IPS-15b (cell line): Measurements from ENCODE around the gene SNAI3.

Experiments used
- H3K27me3 ChIP-seq: one replicate; pipeline ENCODE4 v1.6.1; 2013; ENCODE audit warnings: low read length; ENCODE audit not compliant: control insufficient read depth, insufficient read depth
- H3K36me3 ChIP-seq: one replicate; pipeline ENCODE4 v1.6.1; 2013; ENCODE audit warnings: low read length; ENCODE audit not compliant: control insufficient read depth, insufficient read depth
- H3K4me1 ChIP-seq: one replicate; pipeline ENCODE4 v1.6.1; 2013; ENCODE audit warnings: mild to moderate bottlenecking, low read length; ENCODE audit not compliant: control insufficient read depth, insufficient read depth
- H3K4me3 ChIP-seq: one replicate; pipeline ENCODE4 v1.5.1; 2013; ENCODE audit warnings: low read depth, low read length
- H3K9ac ChIP-seq: one replicate; pipeline ENCODE4 v1.6.1; 2013; ENCODE audit warnings: low read depth, mild to moderate bottlenecking, low read length
- H3K9me3 ChIP-seq: one replicate; pipeline ENCODE4 v1.6.1; 2013; ENCODE audit warnings: mild to moderate bottlenecking, low read length; ENCODE audit not compliant: control insufficient read depth, insufficient read depth

SNAI3 gene

DNA sequence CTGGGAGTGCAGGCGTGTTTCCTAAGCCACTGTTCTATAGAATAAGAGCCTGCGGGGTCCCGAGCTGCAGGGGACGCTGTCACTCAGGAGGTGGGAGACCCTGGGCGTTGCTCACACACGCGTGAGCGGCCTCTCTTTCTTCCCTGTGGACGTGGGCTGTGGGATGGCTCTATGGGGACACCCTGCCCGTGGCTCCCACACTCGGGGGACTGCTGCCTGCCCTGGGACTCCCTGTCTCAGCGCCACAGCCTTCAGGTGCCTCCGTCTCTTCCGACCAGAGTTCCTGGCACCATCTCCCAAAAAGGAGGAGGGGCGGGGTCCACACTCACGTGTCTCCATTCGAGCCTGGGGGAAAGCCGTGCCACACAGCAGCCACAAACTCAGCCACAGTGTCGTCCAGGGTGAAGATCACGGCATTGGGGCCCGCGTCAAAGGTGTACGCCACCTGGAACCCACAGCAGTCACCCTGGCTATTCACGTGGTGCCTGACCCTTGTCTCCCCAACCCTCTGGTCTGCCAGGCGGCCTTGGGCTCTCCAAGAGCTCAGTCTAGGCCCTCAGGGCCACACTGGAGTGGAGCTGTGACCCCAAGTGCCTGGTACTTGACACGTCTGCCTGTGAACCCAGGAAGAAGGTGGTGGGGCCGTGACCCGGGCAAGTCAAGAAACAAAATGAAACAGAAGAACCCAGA is 31.8 kb downstream of the SNAI3 start:
- H3K9me3 ChIP-seq, result no peaks in the 10 kb centered on the region
- H3K4me3 ChIP-seq, result no peak overlapping the region
- no peaks in the 10 kb centered on the region for H3K27me3 ChIP-seq
- H3K4me1 ChIP-seq, result peaks cover 4% of the 10 kb centered on the region
- peaks cover 31% of the 10 kb centered on the region for H3K36me3 ChIP-seq
- no peak overlapping the region for H3K9ac ChIP-seq

DNA sequence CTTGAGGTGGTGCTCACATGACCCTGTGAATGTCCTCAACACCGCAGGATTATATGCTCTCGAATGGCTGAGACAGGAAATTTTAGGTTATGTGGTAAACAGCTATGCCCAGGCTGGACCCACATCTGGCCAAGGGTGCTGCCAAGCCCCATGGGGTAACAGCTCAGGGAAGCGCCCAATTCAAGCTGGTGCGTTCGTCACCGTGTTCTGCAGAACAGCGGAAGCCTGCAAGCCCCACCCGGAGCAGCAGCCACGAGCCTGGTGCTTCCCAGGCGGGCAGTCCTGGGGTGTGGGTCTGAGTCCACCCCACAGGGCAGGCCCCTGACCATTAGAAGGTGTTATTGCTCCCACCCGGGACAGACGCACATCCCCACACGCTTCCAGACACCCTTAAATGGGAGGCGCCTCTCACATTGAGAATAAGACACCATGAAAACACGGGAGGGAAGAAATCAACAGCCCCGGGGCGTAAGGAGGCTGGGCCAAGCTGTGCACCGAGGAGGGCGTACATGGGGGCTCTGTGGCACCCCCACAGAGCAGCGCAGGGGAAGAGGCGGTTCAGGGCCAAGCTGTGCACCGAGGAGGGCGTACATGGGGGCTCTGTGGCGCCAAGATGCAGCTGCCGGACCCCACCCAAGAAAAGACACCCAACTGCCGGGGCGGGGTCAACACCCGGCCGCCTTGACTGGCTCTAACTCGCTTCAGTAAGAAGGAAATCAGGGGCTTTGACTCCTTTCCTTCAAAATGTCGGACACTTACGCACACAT is 32.5 kb downstream of the SNAI3 start:
- Histone ChIP-seq H3K36me3 (peaks cover 31% of the 10 kb centered on the region), H3K4me3 (no peak overlapping the region), H3K9ac (no peak overlapping the region), H3K27me3 (no peaks in the 10 kb centered on the region), H3K9me3 (no peaks in the 10 kb centered on the region), H3K4me1 (peaks cover 4% of the 10 kb centered on the region)

DNA sequence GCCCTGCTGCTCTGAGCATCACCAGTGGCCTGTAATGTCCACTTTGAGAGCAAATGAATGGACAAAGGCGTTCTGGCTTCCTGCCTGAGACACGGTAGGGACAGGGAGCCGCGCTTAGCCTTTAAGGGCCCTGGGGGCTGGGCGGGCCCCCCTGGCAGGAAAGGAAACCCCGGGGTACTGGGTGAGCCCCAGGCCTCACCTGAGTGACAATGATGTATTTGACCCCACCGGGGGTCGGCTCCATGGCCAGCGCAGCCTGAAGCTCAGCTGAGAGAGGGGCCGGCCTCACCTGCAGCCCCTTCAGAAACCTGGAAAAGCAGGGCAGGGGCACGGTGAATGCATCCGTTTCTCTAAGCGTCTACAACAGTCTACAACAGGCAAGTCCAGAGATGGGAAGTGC is 33.2 kb downstream of the SNAI3 start:
- Histone ChIP-seq H3K4me1 (peaks cover 4% of the 10 kb centered on the region), H3K36me3 (peaks cover 29% of the 10 kb centered on the region), H3K27me3 (no peaks in the 10 kb centered on the region)

DNA sequence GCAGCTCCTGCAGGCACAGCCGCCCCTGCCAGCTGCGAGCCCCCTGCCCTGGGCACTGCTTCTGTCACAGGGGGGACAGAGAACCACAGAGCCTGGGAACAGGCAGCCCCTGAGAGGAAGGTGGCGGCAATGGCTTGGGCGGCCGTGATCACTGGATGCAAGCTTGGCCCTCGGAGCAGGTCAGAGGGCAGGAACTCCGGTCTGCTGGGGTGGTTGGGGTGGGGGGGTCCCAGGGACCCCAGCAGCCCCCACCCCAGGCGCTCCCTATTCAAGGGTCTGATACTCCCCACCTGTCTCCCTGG is 33.6 kb downstream of the SNAI3 start:
- Histone ChIP-seq H3K9ac (no peak overlapping the region), H3K9me3 (no peaks in the 10 kb centered on the region), H3K4me1 (peaks cover 4% of the 10 kb centered on the region), H3K27me3 (no peaks in the 10 kb centered on the region), H3K4me3 (no peak overlapping the region), H3K36me3 (peaks cover 28% of the 10 kb centered on the region)

More for the DNA sequence above, 33.2 kb downstream of the SNAI3 start:
- no peaks in the 10 kb centered on the region for H3K9me3 ChIP-seq
- no peak overlapping the region for H3K9ac ChIP-seq
- H3K4me3 ChIP-seq, result no peak overlapping the region

DNA sequence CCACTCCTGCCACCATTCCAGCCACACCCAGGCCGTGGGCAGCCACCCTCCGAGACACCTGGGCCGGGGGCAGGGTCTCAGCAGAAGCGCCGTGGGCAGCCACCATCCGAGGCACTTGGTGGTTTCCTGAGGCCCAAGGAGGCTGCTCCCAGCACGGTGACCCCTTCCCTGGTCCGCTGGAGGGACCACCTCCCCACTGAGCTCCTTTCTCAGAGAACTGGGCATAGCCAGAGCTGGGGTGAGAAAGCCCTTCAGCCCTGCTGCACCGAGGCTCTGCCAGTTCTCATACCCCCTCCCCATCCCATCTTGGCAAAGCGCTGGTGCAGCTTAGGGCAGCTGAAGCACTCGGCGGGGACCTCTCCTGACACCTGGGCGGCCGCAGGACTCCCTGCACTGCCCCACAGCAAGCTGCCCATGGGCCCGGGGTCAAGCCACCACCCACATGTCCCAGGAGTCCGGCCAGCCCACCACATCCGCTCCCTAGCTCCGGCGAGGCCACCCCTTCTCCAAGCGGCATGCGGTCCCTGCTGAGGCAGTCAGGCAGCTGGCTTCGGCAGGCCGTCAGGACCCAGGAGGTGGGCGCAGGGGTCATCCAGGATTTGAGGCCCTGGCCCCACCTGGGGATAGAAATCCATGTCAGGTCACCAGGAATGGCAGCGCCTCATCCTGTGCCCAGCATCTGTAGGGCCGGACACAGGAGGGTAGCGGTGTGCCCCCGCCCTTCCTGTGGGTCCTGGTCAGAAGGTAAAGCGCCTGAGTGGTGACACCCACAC is 34.1 kb downstream of the SNAI3 start:
- Histone ChIP-seq H3K36me3 (peaks cover 26% of the 10 kb centered on the region), H3K4me3 (no peak overlapping the region), H3K4me1 (peaks cover 4% of the 10 kb centered on the region), H3K9ac (no peak overlapping the region), H3K9me3 (no peaks in the 10 kb centered on the region), H3K27me3 (no peaks in the 10 kb centered on the region)

DNA sequence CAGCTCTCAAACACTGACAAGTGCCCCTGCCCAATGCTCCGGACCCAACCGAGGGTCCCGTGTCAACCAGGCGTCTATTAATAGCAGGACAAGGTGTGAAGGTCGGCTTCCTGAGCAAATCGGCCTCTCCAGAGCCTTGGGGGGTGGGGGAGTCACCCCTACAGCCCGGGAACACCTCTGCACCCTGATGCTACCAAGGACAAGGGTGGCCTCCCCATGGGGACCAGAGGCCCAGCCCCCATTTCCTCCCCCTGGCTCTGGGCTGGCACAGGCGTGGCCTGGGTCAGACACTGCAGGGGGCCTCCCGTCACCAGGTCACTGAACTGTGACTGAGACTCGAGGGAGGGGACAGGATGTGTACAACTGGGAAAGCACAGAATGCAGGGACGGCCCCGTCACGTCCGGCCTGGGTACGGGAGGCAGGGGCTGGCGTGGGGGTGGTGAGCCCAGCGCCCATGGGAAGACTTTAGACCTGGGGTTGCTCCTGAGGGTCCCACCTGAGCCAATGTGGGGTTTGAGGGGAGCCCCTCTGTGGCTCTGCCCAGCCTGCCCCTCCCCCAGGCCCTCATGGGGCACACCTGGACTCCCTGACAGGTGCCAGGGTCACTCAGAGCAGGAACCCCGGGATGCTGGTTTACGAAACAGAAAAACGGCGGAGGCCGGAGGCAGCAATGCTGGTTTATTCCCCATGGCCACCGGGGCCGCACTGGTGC is 34.9 kb downstream of the SNAI3 start:
- Histone ChIP-seq H3K4me1 (peaks cover 4% of the 10 kb centered on the region), H3K4me3 (peak overlapping the region; percentile 53), H3K27me3 (no peaks in the 10 kb centered on the region), H3K9me3 (no peaks in the 10 kb centered on the region), H3K36me3 (peaks cover 26% of the 10 kb centered on the region), H3K9ac (peak overlapping the region; percentile 47)

DNA sequence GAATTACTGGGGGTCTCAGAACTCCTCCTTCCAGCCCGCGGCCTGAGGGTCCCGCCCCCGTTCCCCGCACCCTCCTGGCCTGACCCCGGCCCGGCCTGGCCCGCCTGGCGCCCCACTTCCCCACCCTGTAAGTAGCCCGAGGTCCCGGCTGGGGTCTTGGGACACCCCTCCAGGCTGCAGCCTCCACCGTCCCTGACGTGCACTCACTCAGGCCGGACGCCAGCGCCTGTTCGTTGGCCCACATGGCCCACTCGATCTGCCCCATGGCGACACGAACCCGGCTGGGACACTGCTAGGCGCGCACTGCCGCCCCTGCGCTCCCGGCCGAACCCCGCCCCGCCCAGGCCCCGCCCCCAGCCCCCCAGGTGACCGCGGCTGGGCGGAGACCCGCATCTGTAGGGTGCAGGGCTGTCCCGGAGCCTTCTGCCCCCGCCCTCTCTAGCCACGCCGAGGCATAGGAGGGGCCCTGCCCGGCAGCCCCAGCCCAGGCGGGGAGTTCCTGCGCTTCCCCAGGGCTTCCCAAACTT is 35.5 kb downstream of the SNAI3 start, which contains the start of gene CYBA:
Gene CYBA (minus strand): TSS at position 305 of the 527 bp plus-strand sequence. CDS start 40 bp downstream, at position 265.
- no peaks in the 10 kb centered on the region for H3K9me3 ChIP-seq

DNA sequence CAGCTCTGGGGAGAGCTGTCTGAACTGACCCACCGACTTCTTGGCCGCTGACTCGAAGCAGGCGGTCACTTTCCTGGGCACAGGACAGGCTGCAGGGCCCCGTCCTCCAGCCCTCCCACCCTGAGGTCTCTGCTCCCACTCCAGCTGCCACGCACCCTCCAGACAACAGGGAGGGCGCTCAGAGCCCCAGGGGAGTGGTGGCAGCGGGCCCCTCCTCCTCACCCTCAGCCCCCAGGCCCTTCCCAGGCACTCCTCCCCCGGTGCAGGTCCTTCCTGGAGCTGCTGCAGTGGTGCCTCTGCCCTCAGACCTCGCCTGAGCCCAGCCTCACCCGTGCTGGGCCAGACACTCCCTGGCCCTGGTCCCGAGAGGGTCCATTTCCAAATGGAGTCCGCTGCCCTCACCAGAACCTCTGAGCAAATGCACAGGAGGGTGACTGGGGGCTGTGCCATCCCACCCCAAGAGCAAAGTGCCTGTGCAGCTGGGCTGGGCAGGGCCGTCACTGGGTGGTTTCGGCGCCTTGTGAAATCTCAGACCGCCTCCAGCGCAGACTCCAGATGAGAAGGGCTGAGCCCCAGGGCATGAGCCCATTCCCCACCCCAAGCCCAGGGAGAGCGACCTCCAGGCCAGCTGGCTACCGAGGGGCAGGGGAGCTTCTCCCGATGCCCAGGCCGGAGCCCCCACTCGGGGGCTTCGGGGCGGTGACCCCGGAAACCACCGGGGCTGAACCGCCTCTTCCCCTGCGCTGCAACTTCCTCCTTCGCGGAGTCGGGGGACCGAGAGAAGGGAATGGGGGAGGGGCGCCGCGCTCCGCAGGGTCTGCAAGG is 36.2 kb downstream of the SNAI3 start:
- Histone ChIP-seq H3K9me3 (no peaks in the 10 kb centered on the region), H3K4me1 (peaks cover 4% of the 10 kb centered on the region), H3K36me3 (peaks cover 20% of the 10 kb centered on the region), H3K9ac (peak overlapping the region; percentile 91), H3K4me3 (peak overlapping the region; percentile 88), H3K27me3 (no peaks in the 10 kb centered on the region)

More for the DNA sequence above, 35.5 kb downstream of the SNAI3 start, which contains the start of gene CYBA:
- Histone ChIP-seq H3K4me1 (peaks cover 4% of the 10 kb centered on the region), H3K27me3 (no peaks in the 10 kb centered on the region), H3K4me3 (peak within 1 kb of the TSS; percentile 88), H3K9ac (peak within 1 kb of the TSS; percentile 91), H3K36me3 (peaks cover 22% of the 10 kb centered on the region)

DNA sequence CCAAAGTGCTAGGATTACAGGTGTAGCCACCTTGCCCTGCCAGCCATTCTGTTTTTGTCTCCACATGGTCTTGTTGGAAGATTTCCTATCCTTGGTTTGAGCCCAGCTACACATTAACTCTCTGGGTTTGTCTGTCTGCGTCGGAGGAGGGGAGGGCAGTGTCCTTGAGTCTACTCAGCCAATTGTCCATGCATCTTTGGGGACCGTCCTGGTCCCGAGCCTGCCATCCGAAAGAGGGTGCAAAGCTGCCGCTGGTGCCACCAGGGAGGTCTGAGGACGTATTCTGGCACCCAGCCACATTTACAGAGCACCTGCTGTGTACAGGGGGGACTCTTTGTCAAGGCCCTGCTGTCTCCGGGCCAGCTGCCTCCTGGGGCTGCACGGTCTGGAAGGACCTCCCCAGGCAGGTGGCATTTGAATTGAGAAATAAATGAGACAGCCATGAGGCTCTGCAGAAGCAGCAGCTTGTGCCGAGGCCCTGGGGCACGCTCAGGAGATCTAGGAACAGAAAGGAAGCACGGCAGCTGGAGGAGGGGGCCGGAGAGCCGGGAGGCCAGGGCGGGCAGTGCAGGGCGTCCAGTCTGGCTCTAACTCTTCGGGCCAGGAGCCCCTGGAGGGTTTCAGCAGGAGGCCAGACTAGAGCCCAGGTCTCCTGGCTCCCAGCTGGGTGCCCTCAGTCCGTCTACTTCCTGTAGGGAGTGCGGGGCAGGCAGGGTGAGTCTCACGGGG is 36.9 kb downstream of the SNAI3 start:
- no peak overlapping the region for H3K9ac ChIP-seq
- peaks cover 4% of the 10 kb centered on the region for H3K4me1 ChIP-seq
- peak overlapping the region; percentile 88 for H3K4me3 ChIP-seq
- H3K27me3 ChIP-seq, result no peaks in the 10 kb centered on the region
- peaks cover 15% of the 10 kb centered on the region for H3K36me3 ChIP-seq
- no peaks in the 10 kb centered on the region for H3K9me3 ChIP-seq
